ENCODE data around the gene MASP1. TPM values are rescaled to one million over a fixed set of nuclear protein-coding genes. Genes with fewer than 3 reads are reported as not detected.
"Not testable (repeated sequence)": the region's sequence is repeated elsewhere in the genome, so short reads cannot be mapped to it uniquely, and the experiment has no call there.

Gene MASP1
- total RNA-seq, 2 donors from 2014 or later = 13.9 to 21.1 TPM

GRCh38 chr3:187243933-187244524 lies 47.5 kb downstream of the MASP1 start:
- intact Hi-C loops (cut with DNase I) = loop anchor here in 1 of 2 donors (5.0 kb wide), 1 partner anchor 38 kb away; no protein-coding TSS in a partner anchor
- no peak for DNase-seq (ENCODE audit: low spot score)

- DNase-seq (ENCODE audit: low spot score) = no peak
- intact Hi-C loops (cut with DNase I) = loop anchor here in 1 of 2 donors (5.0 kb wide), 1 partner anchor 39 kb away; no protein-coding TSS in a partner anchor
These were observed 48.6 kb downstream of the MASP1 start for GRCh38 chr3:187242900-187243299.

GRCh38 chr3:187242435-187242834 lies 49.1 kb downstream of the MASP1 start:
- DNase-seq (ENCODE audit: low spot score) = no peak
- intact Hi-C loops (cut with DNase I) = loop anchor here in 1 of 2 donors (5.0 kb wide), 1 partner anchor 40 kb away; no protein-coding TSS in a partner anchor

- intact Hi-C loops (cut with DNase I); DNase-seq (ENCODE audit: low spot score): not testable (repeated sequence)
These were observed 52.7 kb downstream of the MASP1 start for GRCh38 chr3:187238835-187239234.

- intact Hi-C loops (cut with DNase I) = no loop called here
- DNase-seq (ENCODE audit: low spot score) = no peak
These were observed 53.3 kb downstream of the MASP1 start for GRCh38 chr3:187238239-187238638.

GRCh38 chr3:187237741-187238140 lies 53.8 kb downstream of the MASP1 start:
- intact Hi-C loops (cut with DNase I) = no loop called here
- no peak for DNase-seq (ENCODE audit: low spot score)

GRCh38 chr3:187236962-187237361 lies 54.6 kb downstream of the MASP1 start:
- no peak for DNase-seq (ENCODE audit: low spot score)

GRCh38 chr3:187230011-187230410 lies 61.5 kb downstream of the MASP1 start:
- no peak for DNase-seq (ENCODE audit: low spot score)
- intact Hi-C loops (cut with DNase I) = no loop called here

More at GRCh38 chr3:187236962-187237361, 54.6 kb downstream of the MASP1 start:
- intact Hi-C loops (cut with DNase I) = no loop called here

- DNase-seq (ENCODE audit: low spot score) = no peak
- intact Hi-C loops (cut with DNase I) = loop anchor here in 1 of 2 donors (10.0 kb wide), 1 partner anchor 446 kb away; the partner anchor contains the start of gene SST
These were observed 62.8 kb downstream of the MASP1 start for GRCh38 chr3:187228740-187229139.

- no peak for DNase-seq (ENCODE audit: low spot score)
- intact Hi-C loops (cut with DNase I) = loop anchor here in 1 of 2 donors (10.0 kb wide), 1 partner anchor 447 kb away; the partner anchor contains the start of gene SST
These were observed 63.8 kb downstream of the MASP1 start for GRCh38 chr3:187227658-187228258.

GRCh38 chr3:187223799-187224198 lies 67.7 kb downstream of the MASP1 start:
- intact Hi-C loops (cut with DNase I) = loop anchor here (5.0 to 10.0 kb wide), 2 partner anchors 94 to 451 kb away; partner anchors contain the start of gene SST (in 1 of the 2)
- DNase-seq (ENCODE audit: low spot score) = no peak

- no peak for DNase-seq (ENCODE audit: low spot score)
- intact Hi-C loops (cut with DNase I) = loop anchor here (5.0 to 10.0 kb wide), 2 partner anchors 94 to 452 kb away; partner anchors contain the start of gene SST (in 1 of the 2)
These were observed 68.7 kb downstream of the MASP1 start for GRCh38 chr3:187222801-187223200.

- no peak for DNase-seq (ENCODE audit: low spot score)
- intact Hi-C loops (cut with DNase I) = no loop called here
These were observed 76.1 kb downstream of the MASP1 start for GRCh38 chr3:187215460-187215859.

GRCh38 chr3:187213616-187214015 lies 77.9 kb downstream of the MASP1 start:
- intact Hi-C loops (cut with DNase I) = no loop called here
- DNase-seq (ENCODE audit: low spot score) = no peak

GRCh38 chr3:187212705-187213104 lies 78.8 kb downstream of the MASP1 start:
- intact Hi-C loops (cut with DNase I) = no loop called here
- no peak for DNase-seq (ENCODE audit: low spot score)

GRCh38 chr3:187212196-187212545 lies 79.4 kb downstream of the MASP1 start:
- no peak for DNase-seq (ENCODE audit: low spot score)
- intact Hi-C loops (cut with DNase I) = no loop called here

- DNase-seq (ENCODE audit: low spot score) = no peak
- intact Hi-C loops (cut with DNase I) = no loop called here
These were observed 79.9 kb downstream of the MASP1 start for GRCh38 chr3:187211532-187212195.

GRCh38 chr3:187210545-187211327 lies 80.8 kb downstream of the MASP1 start:
- DNase-seq (ENCODE audit: low spot score) = no peak
- intact Hi-C loops (cut with DNase I) = no loop called here

GRCh38 chr3:187210091-187210490 lies 81.4 kb downstream of the MASP1 start:
- intact Hi-C loops (cut with DNase I) = no loop called here

More at GRCh38 chr3:187210091-187210490, 81.4 kb downstream of the MASP1 start:
- DNase-seq (ENCODE audit: low spot score) = no peak

Measured in posterior vena cava (tissue), 2 donors.